Measurements from ENCODE around the gene GARRE1. TPM values are rescaled to one million over a fixed set of nuclear protein-coding genes. Genes with fewer than 3 reads are reported as not detected.
"Not testable (repeated sequence)": the region's sequence is repeated elsewhere in the genome, so short reads cannot be mapped to it uniquely, and the experiment has no call there.

GARRE1 gene
- total RNA-seq, 1 donor from 2014 or later, result 27.7 TPM

GRCh38 chr19:34260771-34261173 is 6.4 kb downstream of the GARRE1 start:
- DNase-seq (ENCODE audit: low spot score), result no peak

- no peak for DNase-seq (ENCODE audit: low spot score)
Observed at GRCh38 chr19:34261334-34262109, 7.2 kb downstream of the GARRE1 start.

- DNase-seq (ENCODE audit: low spot score), result no peak
Observed at GRCh38 chr19:34263745-34264237, 9.4 kb downstream of the GARRE1 start.

GRCh38 chr19:34265221-34265650 is 10.9 kb downstream of the GARRE1 start:
- no peak for DNase-seq (ENCODE audit: low spot score)

- DNase-seq (ENCODE audit: low spot score), result no peak
Observed at GRCh38 chr19:34269081-34269480, 14.7 kb downstream of the GARRE1 start.

- no peak for DNase-seq (ENCODE audit: low spot score)
Observed at GRCh38 chr19:34269489-34269888, 15.1 kb downstream of the GARRE1 start.

GRCh38 chr19:34269968-34270621 is 15.7 kb downstream of the GARRE1 start:
- DNase-seq (ENCODE audit: low spot score), result peak; percentile 40

- no peak for DNase-seq (ENCODE audit: low spot score)
Observed at GRCh38 chr19:34273121-34273520, 18.8 kb downstream of the GARRE1 start.

- no peak for DNase-seq (ENCODE audit: low spot score)
Observed at GRCh38 chr19:34274284-34274826, 20.0 kb downstream of the GARRE1 start.

- no peak for DNase-seq (ENCODE audit: low spot score)
Observed at GRCh38 chr19:34274827-34275625, 20.7 kb downstream of the GARRE1 start.

GRCh38 chr19:34275705-34276104 is 21.4 kb downstream of the GARRE1 start:
- no peak for DNase-seq (ENCODE audit: low spot score)

- no peak for DNase-seq (ENCODE audit: low spot score)
Observed at GRCh38 chr19:34276614-34277013, 22.3 kb downstream of the GARRE1 start.

- DNase-seq (ENCODE audit: low spot score), result no peak
Observed at GRCh38 chr19:34277244-34277643, 22.9 kb downstream of the GARRE1 start.

GRCh38 chr19:34278783-34279182 is 24.4 kb downstream of the GARRE1 start:
- DNase-seq (ENCODE audit: low spot score), result no peak

GRCh38 chr19:34281444-34281843 is 27.1 kb downstream of the GARRE1 start:
- not testable (repeated sequence) for DNase-seq (ENCODE audit: low spot score)

GRCh38 chr19:34282611-34283519 is 28.5 kb downstream of the GARRE1 start:
- no peak for DNase-seq (ENCODE audit: low spot score)

GRCh38 chr19:34284505-34284904 is 30.2 kb downstream of the GARRE1 start:
- no peak for DNase-seq (ENCODE audit: low spot score)

GRCh38 chr19:34287662-34288140 is 33.3 kb downstream of the GARRE1 start:
- no peak for DNase-seq (ENCODE audit: low spot score)

GRCh38 chr19:34288381-34288780 is 34.0 kb downstream of the GARRE1 start:
- no peak for DNase-seq (ENCODE audit: low spot score)

- no peak for DNase-seq (ENCODE audit: low spot score)
Observed at GRCh38 chr19:34291235-34291634, 36.9 kb downstream of the GARRE1 start.

- DNase-seq (ENCODE audit: low spot score), result no peak
Observed at GRCh38 chr19:34295103-34295502, 40.7 kb downstream of the GARRE1 start.

All from mucosa of gallbladder (tissue), 1 donor.